CD14-positive monocyte (primary cell): ENCODE measurements around the gene IBA57. TPM values are rescaled to one million over a fixed set of nuclear protein-coding genes. Genes with fewer than 3 reads are reported as not detected.

Source experiments
- DNase-seq, 3 donors: peaks; one replicate each; pipeline ENCODE4 v3.0.0-alpha.2; 2011 to 2022
- H2AFZ ChIP-seq: 2 replicates; pipeline ENCODE4 v1.6.0; 2012; ENCODE audit warnings: mild to moderate bottlenecking, low read depth, low read length, inconsistent platforms; ENCODE audit not compliant: insufficient read depth, poor library complexity, severe bottlenecking
- H3K27ac ChIP-seq, 2 donors: 1 replicate in 1 of 2; 2 replicates in 1 of 2; pipeline ENCODE4 v1.5.1; 2012 to 2013; ENCODE audit warnings: low read length in 2 of 2, control low read depth in 1 of 2, inconsistent platforms in 1 of 2, low read depth in 1 of 2, mild to moderate bottlenecking in 1 of 2
- H3K27me3 ChIP-seq, 2 donors: one replicate each; pipeline versions ENCODE4 v1.6.0 to v1.6.1; 2011 to 2013; ENCODE audit warnings: low read length in 2 of 2; ENCODE audit not compliant: control insufficient read depth in 2 of 2, insufficient read depth in 2 of 2
- H3K36me3 ChIP-seq, 2 donors: replicated peaks in 1 of 2; 1 replicate in 1 of 2; 2 replicates in 1 of 2; pipeline versions ENCODE4 v1.5.1 to v1.6.1; 2012 to 2013; ENCODE audit warnings: low read length in 2 of 2, control low read depth in 1 of 2, inconsistent platforms in 1 of 2, mild to moderate bottlenecking in 1 of 2; ENCODE audit not compliant: insufficient read depth in 2 of 2, control insufficient read depth in 1 of 2
- H3K4me1 ChIP-seq, 2 donors: 1 replicate in 1 of 2; 2 replicates in 1 of 2; pipeline versions ENCODE4 v1.5.1 to v1.6.1; 2012 to 2013; ENCODE audit warnings: low read length in 2 of 2, control low read depth in 1 of 2, inconsistent platforms in 1 of 2, mild to moderate bottlenecking in 1 of 2, moderate library complexity in 1 of 2; ENCODE audit not compliant: insufficient read depth in 2 of 2, control insufficient read depth in 1 of 2
- H3K4me2 ChIP-seq: replicated peaks from 2 replicates; pipeline ENCODE3; 2012; ENCODE audit warnings: low read length, moderate library complexity, mild to moderate bottlenecking; ENCODE audit not compliant: poor library complexity, severe bottlenecking; ENCODE audit errors: extremely low read depth
- H3K4me3 ChIP-seq, 3 experiments: fragments of 200-600 bp in 1 of 3; sonication (generic) in 1 of 3; replicated peaks in 1 of 3; 1 replicate in 2 of 3; 2 replicates in 1 of 3; pipeline ENCODE4 v1.5.1; 2011 to 2013; ENCODE audit warnings: low read length in 3 of 3, mild to moderate bottlenecking in 3 of 3, control low read depth in 2 of 3, low read depth in 2 of 3, inconsistent platforms in 1 of 3, moderate library complexity in 1 of 3
- H3K79me2 ChIP-seq: 2 replicates; pipeline ENCODE4 v1.6.0; 2012; ENCODE audit warnings: mild to moderate bottlenecking, control low read depth, inconsistent platforms, low read length, moderate library complexity; ENCODE audit not compliant: insufficient read depth
- H3K9ac ChIP-seq: 2 replicates; pipeline ENCODE4 v1.6.0; 2017; ENCODE audit warnings: low read length, mild to moderate bottlenecking; ENCODE audit not compliant: insufficient read depth, poor library complexity, severe bottlenecking
- H3K9me3 ChIP-seq, 2 donors: replicated peaks in 1 of 2; 1 replicate in 1 of 2; 2 replicates in 1 of 2; pipeline versions ENCODE4 v1.5.1 to v1.6.1; 2012 to 2013; ENCODE audit warnings: low read length in 2 of 2, control low read depth in 1 of 2; ENCODE audit not compliant: control insufficient read depth in 1 of 2, insufficient read depth in 1 of 2
- H4K20me1 ChIP-seq: 2 replicates; pipeline ENCODE4 v1.6.0; 2012; ENCODE audit warnings: mild to moderate bottlenecking, low read length, control low read depth, moderate library complexity; ENCODE audit not compliant: insufficient read depth
- H3K27ac Mint-ChIP-seq, 7 donors: one replicate each; pipeline ENCODE4 v1.8.0; 2020; ENCODE audit warnings: mild to moderate bottlenecking in 7 of 7, mixed read lengths in 7 of 7, moderate library complexity in 6 of 7, inconsistent platforms in 2 of 7
- H3K27me3 Mint-ChIP-seq, 3 donors: one replicate each; pipeline ENCODE4 v1.8.0; 2021 to 2022; ENCODE audit warnings: low read depth in 3 of 3, mild to moderate bottlenecking in 3 of 3, mixed read lengths in 3 of 3, moderate library complexity in 3 of 3, inconsistent platforms in 1 of 3
- H3K36me3 Mint-ChIP-seq, 2 donors: one replicate each; pipeline ENCODE4 v1.8.0; 2020; ENCODE audit warnings: mixed read lengths in 2 of 2, inconsistent platforms in 1 of 2, mild to moderate bottlenecking in 1 of 2
- H3K4me1 Mint-ChIP-seq: one replicate; pipeline ENCODE4 v1.8.0; 2020; ENCODE audit warnings: mild to moderate bottlenecking, mixed read lengths
- H3K4me3 Mint-ChIP-seq, 2 donors: one replicate each; pipeline ENCODE4 v1.8.0; 2020; ENCODE audit warnings: mild to moderate bottlenecking in 2 of 2, mixed read lengths in 2 of 2, moderate library complexity in 1 of 2
- H3K9me3 Mint-ChIP-seq, 7 donors: one replicate each; pipeline ENCODE4 v1.8.0; 2020 to 2022; ENCODE audit warnings: mixed read lengths in 7 of 7, mild to moderate bottlenecking in 6 of 7, moderate library complexity in 6 of 7, inconsistent platforms in 2 of 7
- WGBS: methylation state at CpG from one replicate; pipeline ENCODE4 v1.1.5; 2013; ENCODE audit warnings: missing lambda C conversion rate; ENCODE audit not compliant: insufficient coverage; 5-methylcytosine and 5-hydroxymethylcytosine counted together
- intact Hi-C, 2 donors: fragments of 100-400 bp; cut with micrococcal nuclease; formaldehyde crosslinking; loops; one replicate each; pipeline versions ENCODE4 v1.15.0 to v1.15.1; 2023
- polyA plus RNA-seq, 3 donors: library from polyadenylated mRNA; depleted of rRNA in 1 of 3; unstranded in 2 of 3; stranded (reverse) in 1 of 3; fragments of 300-500 nt in 2 of 3; fragments of >200 nt in 1 of 3; fragmentation: Illumina TruSeq in 2 of 3; gene quantifications; 1 replicate in 2 of 3; 2 replicates in 1 of 3; pipeline ENCODE4 v1.2.3, GENCODE V29; 2012 to 2021
- TF ChIP-seq, protein P1 (sequence below): fragments of 200-600 bp; IDR thresholded peaks from one replicate; pipeline ENCODE4 v1.8.0; 2022; ENCODE audit warnings: antibody characterized with exemption, mild to moderate bottlenecking

Gene IBA57
- polyA plus RNA-seq, 3 donors, result 1.6 to 2.1 (median 1.7) TPM

DNA sequence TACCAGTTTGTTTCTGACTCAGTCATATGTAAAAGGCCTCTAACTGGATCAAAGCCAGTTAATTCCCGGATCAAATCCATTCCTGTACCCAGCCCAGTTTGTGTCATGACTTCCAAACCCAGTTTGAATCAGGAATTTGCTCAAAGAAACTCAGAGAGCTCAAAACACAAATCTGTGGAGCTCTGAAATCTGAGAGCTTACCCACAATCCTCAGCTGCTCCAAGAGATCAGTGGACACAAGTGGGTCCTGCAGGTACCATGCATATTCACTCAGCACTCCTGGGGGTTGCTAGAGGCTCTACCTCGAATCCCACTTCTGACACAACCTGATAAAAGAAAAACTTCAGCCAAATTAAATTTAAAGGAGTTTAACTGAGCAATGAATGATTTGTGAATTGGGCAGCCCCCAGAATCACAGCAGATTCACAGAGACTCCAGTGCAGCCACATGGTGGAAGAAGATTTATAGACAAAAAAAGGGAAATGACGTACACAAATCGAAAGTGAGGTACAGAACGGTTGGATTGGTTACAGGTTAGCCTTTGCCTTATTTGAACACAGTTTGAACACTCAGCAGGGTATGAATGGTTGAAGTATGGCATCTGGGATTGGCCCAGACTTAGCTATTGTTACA is 44.6 kb upstream of the IBA57 start:
- Histone ChIP-seq H3K4me2 (peak overlapping the region; percentile 55), H2AFZ (peak overlapping the region; percentile 38), H3K9me3 (peaks cover 4 to 5% of the 10 kb centered on the region in 2 donors), H3K79me2 (no peaks in the 10 kb centered on the region), H3K27ac (no peak overlapping the region), H3K4me1 (peaks cover 4 to 8% of the 10 kb centered on the region in 2 donors), H3K27me3 (no peaks in the 10 kb centered on the region), H3K4me3 (peak overlapping the region in 1 of 3 experiments; percentile 46), H3K36me3 (no peaks in the 10 kb centered on the region), H4K20me1 (no peaks in the 10 kb centered on the region), H3K9ac (no peak overlapping the region)
- H3K9me3 Mint-ChIP-seq, result peaks cover 6 to 24% (median 12%) of the 10 kb centered on the region in 7 donors
- peak overlapping the region in 3 of 7 donors; percentile 8 to 40 (median 22) for H3K27ac Mint-ChIP-seq
- TF ChIP-seq, protein P1, sequence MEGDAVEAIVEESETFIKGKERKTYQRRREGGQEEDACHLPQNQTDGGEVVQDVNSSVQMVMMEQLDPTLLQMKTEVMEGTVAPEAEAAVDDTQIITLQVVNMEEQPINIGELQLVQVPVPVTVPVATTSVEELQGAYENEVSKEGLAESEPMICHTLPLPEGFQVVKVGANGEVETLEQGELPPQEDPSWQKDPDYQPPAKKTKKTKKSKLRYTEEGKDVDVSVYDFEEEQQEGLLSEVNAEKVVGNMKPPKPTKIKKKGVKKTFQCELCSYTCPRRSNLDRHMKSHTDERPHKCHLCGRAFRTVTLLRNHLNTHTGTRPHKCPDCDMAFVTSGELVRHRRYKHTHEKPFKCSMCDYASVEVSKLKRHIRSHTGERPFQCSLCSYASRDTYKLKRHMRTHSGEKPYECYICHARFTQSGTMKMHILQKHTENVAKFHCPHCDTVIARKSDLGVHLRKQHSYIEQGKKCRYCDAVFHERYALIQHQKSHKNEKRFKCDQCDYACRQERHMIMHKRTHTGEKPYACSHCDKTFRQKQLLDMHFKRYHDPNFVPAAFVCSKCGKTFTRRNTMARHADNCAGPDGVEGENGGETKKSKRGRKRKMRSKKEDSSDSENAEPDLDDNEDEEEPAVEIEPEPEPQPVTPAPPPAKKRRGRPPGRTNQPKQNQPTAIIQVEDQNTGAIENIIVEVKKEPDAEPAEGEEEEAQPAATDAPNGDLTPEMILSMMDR, result no peak
- H3K4me3 Mint-ChIP-seq, result peak overlapping the region; percentile 8 to 64
- H3K36me3 Mint-ChIP-seq, result no peaks in the 10 kb centered on the region
- H3K4me1 Mint-ChIP-seq, result peaks cover 8% of the 10 kb centered on the region
- intact Hi-C loops, result loop anchor here in 1 of 2 donors (5.0 kb wide), 1 partner anchor 44 kb away; no protein-coding TSS in a partner anchor
- H3K27me3 Mint-ChIP-seq, result peaks cover 9 to 13% (median 9%) of the 10 kb centered on the region in 3 donors
- peak in 2 of 3 donors; percentile 49 to 58 for DNase-seq
- WGBS, result 100% methylated on average over 1 of the region's 5 CpGs

DNA sequence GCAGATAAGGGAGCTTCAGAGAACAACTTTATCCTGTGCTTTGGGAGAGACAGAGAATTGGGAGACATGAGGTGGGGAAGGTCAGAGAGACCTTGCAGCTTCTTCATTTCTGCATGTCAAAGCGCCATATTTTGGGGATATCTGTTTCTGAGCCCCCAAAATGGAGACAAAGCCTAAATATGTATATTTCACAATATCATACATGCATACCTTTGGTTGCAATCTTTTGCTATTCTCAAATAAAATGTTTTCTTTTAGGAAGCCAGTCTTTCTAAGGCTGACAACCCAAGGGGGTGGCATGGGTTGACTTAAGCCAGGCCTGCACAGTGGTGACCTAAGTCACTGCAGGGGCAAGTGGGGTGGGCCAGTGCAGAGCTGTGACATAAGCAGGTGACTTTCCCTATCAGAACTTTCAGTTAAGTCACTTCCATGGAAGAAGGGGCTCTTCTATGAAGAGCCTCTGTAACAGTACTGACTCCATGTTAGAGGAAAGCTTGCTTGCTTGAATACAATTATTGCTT is 42.6 kb upstream of the IBA57 start:
- H3K9ac ChIP-seq, result no peak overlapping the region
- no CpG with 5 or more reads among the region's 1 CpG for WGBS
- no peaks in the 10 kb centered on the region for H3K79me2 ChIP-seq
- Mint-ChIP-seq H3K9me3 (peaks cover 2 to 9% (median 5%) of the 10 kb centered on the region in 7 donors), H3K36me3 (no peaks in the 10 kb centered on the region), H3K4me3 (no peak overlapping the region), H3K4me1 (peaks cover 8% of the 10 kb centered on the region), H3K27me3 (peaks cover 10 to 16% (median 12%) of the 10 kb centered on the region in 3 donors), H3K27ac (no peak overlapping the region)
- intact Hi-C loops, result loop anchor here in 1 of 2 donors (5.0 kb wide), 1 partner anchor 46 kb away; no protein-coding TSS in a partner anchor
- no peak overlapping the region for H3K4me2 ChIP-seq
- H4K20me1 ChIP-seq, result no peaks in the 10 kb centered on the region
- no peak overlapping the region for H2AFZ ChIP-seq
- DNase-seq, result no peak
- no peaks in the 10 kb centered on the region for H3K36me3 ChIP-seq
- no peaks in the 10 kb centered on the region for H3K27me3 ChIP-seq
- H3K9me3 ChIP-seq, result peaks cover 4% of the 10 kb centered on the region in 2 donors
- peaks cover 4 to 8% of the 10 kb centered on the region in 2 donors for H3K4me1 ChIP-seq
- H3K27ac ChIP-seq, result no peak overlapping the region
- TF ChIP-seq, protein P1, result no peak
- no peak overlapping the region for H3K4me3 ChIP-seq
